ENCODE results near the gene PRM2.

- TF ChIP-seq EZH2 (IDR thresholded peaks at IDR 0.05; ENCODE audit: insufficient read depth, poor library complexity, severe bottlenecking) (no peak), EZH2phosphoT487 (IDR thresholded peaks at IDR 0.05; ENCODE audit: insufficient read depth, low read depth) (no peak)
Measured at GRCh38 chr16:11315510-11315909, 39.2 kb upstream of the PRM2 start.

All from GM23248 (cell line).